CD14-positive monocyte (primary cell): Measurements from ENCODE around the gene BTBD1. TPM values are rescaled to one million over a fixed set of nuclear protein-coding genes. Genes with fewer than 3 reads are reported as not detected.
"Not testable (repeated sequence)": the region's sequence is repeated elsewhere in the genome, so short reads cannot be mapped to it uniquely, and the experiment has no call there.

Experiments used
- DNase-seq, 3 donors: peaks; one replicate each; pipeline ENCODE4 v3.0.0-alpha.2; 2011 to 2022
- H2AFZ ChIP-seq: 2 replicates; pipeline ENCODE4 v1.6.0; 2012; ENCODE audit warnings: mild to moderate bottlenecking, low read depth, low read length, inconsistent platforms; ENCODE audit not compliant: insufficient read depth, poor library complexity, severe bottlenecking
- H3K27ac ChIP-seq, 2 donors: 1 replicate in 1 of 2; 2 replicates in 1 of 2; pipeline ENCODE4 v1.5.1; 2012 to 2013; ENCODE audit warnings: low read length in 2 of 2, control low read depth in 1 of 2, inconsistent platforms in 1 of 2, low read depth in 1 of 2, mild to moderate bottlenecking in 1 of 2
- H3K27me3 ChIP-seq, 2 donors: one replicate each; pipeline versions ENCODE4 v1.6.0 to v1.6.1; 2011 to 2013; ENCODE audit warnings: low read length in 2 of 2; ENCODE audit not compliant: control insufficient read depth in 2 of 2, insufficient read depth in 2 of 2
- H3K36me3 ChIP-seq, 2 donors: replicated peaks in 1 of 2; 1 replicate in 1 of 2; 2 replicates in 1 of 2; pipeline versions ENCODE4 v1.5.1 to v1.6.1; 2012 to 2013; ENCODE audit warnings: low read length in 2 of 2, control low read depth in 1 of 2, inconsistent platforms in 1 of 2, mild to moderate bottlenecking in 1 of 2; ENCODE audit not compliant: insufficient read depth in 2 of 2, control insufficient read depth in 1 of 2
- H3K4me1 ChIP-seq, 2 donors: 1 replicate in 1 of 2; 2 replicates in 1 of 2; pipeline versions ENCODE4 v1.5.1 to v1.6.1; 2012 to 2013; ENCODE audit warnings: low read length in 2 of 2, control low read depth in 1 of 2, inconsistent platforms in 1 of 2, mild to moderate bottlenecking in 1 of 2, moderate library complexity in 1 of 2; ENCODE audit not compliant: insufficient read depth in 2 of 2, control insufficient read depth in 1 of 2
- H3K4me2 ChIP-seq: replicated peaks from 2 replicates; pipeline ENCODE3; 2012; ENCODE audit warnings: low read length, moderate library complexity, mild to moderate bottlenecking; ENCODE audit not compliant: poor library complexity, severe bottlenecking; ENCODE audit errors: extremely low read depth
- H3K4me3 ChIP-seq, 3 experiments: fragments of 200-600 bp in 1 of 3; sonication (generic) in 1 of 3; replicated peaks in 1 of 3; 1 replicate in 2 of 3; 2 replicates in 1 of 3; pipeline ENCODE4 v1.5.1; 2011 to 2013; ENCODE audit warnings: low read length in 3 of 3, mild to moderate bottlenecking in 3 of 3, control low read depth in 2 of 3, low read depth in 2 of 3, inconsistent platforms in 1 of 3, moderate library complexity in 1 of 3
- H3K79me2 ChIP-seq: 2 replicates; pipeline ENCODE4 v1.6.0; 2012; ENCODE audit warnings: mild to moderate bottlenecking, control low read depth, inconsistent platforms, low read length, moderate library complexity; ENCODE audit not compliant: insufficient read depth
- H3K9ac ChIP-seq: 2 replicates; pipeline ENCODE4 v1.6.0; 2017; ENCODE audit warnings: low read length, mild to moderate bottlenecking; ENCODE audit not compliant: insufficient read depth, poor library complexity, severe bottlenecking
- H3K9me3 ChIP-seq, 2 donors: replicated peaks in 1 of 2; 1 replicate in 1 of 2; 2 replicates in 1 of 2; pipeline versions ENCODE4 v1.5.1 to v1.6.1; 2012 to 2013; ENCODE audit warnings: low read length in 2 of 2, control low read depth in 1 of 2; ENCODE audit not compliant: control insufficient read depth in 1 of 2, insufficient read depth in 1 of 2
- H4K20me1 ChIP-seq: 2 replicates; pipeline ENCODE4 v1.6.0; 2012; ENCODE audit warnings: mild to moderate bottlenecking, low read length, control low read depth, moderate library complexity; ENCODE audit not compliant: insufficient read depth
- H3K27ac Mint-ChIP-seq, 7 donors: one replicate each; pipeline ENCODE4 v1.8.0; 2020; ENCODE audit warnings: mild to moderate bottlenecking in 7 of 7, mixed read lengths in 7 of 7, moderate library complexity in 6 of 7, inconsistent platforms in 2 of 7
- H3K27me3 Mint-ChIP-seq, 3 donors: one replicate each; pipeline ENCODE4 v1.8.0; 2021 to 2022; ENCODE audit warnings: low read depth in 3 of 3, mild to moderate bottlenecking in 3 of 3, mixed read lengths in 3 of 3, moderate library complexity in 3 of 3, inconsistent platforms in 1 of 3
- H3K36me3 Mint-ChIP-seq, 2 donors: one replicate each; pipeline ENCODE4 v1.8.0; 2020; ENCODE audit warnings: mixed read lengths in 2 of 2, inconsistent platforms in 1 of 2, mild to moderate bottlenecking in 1 of 2
- H3K4me1 Mint-ChIP-seq: one replicate; pipeline ENCODE4 v1.8.0; 2020; ENCODE audit warnings: mild to moderate bottlenecking, mixed read lengths
- H3K4me3 Mint-ChIP-seq, 2 donors: one replicate each; pipeline ENCODE4 v1.8.0; 2020; ENCODE audit warnings: mild to moderate bottlenecking in 2 of 2, mixed read lengths in 2 of 2, moderate library complexity in 1 of 2
- H3K9me3 Mint-ChIP-seq, 7 donors: one replicate each; pipeline ENCODE4 v1.8.0; 2020 to 2022; ENCODE audit warnings: mixed read lengths in 7 of 7, mild to moderate bottlenecking in 6 of 7, moderate library complexity in 6 of 7, inconsistent platforms in 2 of 7
- CTCF ChIP-seq: fragments of 200-600 bp; IDR thresholded peaks from one replicate; pipeline ENCODE4 v1.8.0; 2022; ENCODE audit warnings: antibody characterized with exemption, mild to moderate bottlenecking
- WGBS: methylation state at CpG from one replicate; pipeline ENCODE4 v1.1.5; 2013; ENCODE audit warnings: missing lambda C conversion rate; ENCODE audit not compliant: insufficient coverage; 5-methylcytosine and 5-hydroxymethylcytosine counted together
- intact Hi-C, 2 donors: fragments of 100-400 bp; cut with micrococcal nuclease; formaldehyde crosslinking; loops; one replicate each; pipeline versions ENCODE4 v1.15.0 to v1.15.1; 2023
- polyA plus RNA-seq, 3 donors: library from polyadenylated mRNA; depleted of rRNA in 1 of 3; unstranded in 2 of 3; stranded (reverse) in 1 of 3; fragments of 300-500 nt in 2 of 3; fragments of >200 nt in 1 of 3; fragmentation: Illumina TruSeq in 2 of 3; gene quantifications; 1 replicate in 2 of 3; 2 replicates in 1 of 3; pipeline ENCODE4 v1.2.3, GENCODE V29; 2012 to 2021

The BTBD1 gene
- polyA plus RNA-seq, 3 donors: 18.0 to 48.8 (median 37.2) TPM

- H3K4me1 ChIP-seq: no peaks in the 10 kb centered on the region
- Mint-ChIP-seq H3K4me1 (no peaks in the 10 kb centered on the region), H3K36me3 (peaks cover 0 to 3% of the 10 kb centered on the region in 2 donors), H3K27ac (peak overlapping the region in 1 of 7 donors; percentile 69), H3K9me3 (peaks cover 6 to 22% (median 9%) of the 10 kb centered on the region in 7 donors), H3K27me3 (peaks cover 12 to 17% (median 13%) of the 10 kb centered on the region in 3 donors), H3K4me3 (no peak overlapping the region)
- intact Hi-C loops: no loop called here
- H3K36me3 ChIP-seq: no peaks in the 10 kb centered on the region
- H2AFZ ChIP-seq: no peak overlapping the region
- no peaks in the 10 kb centered on the region for H4K20me1 ChIP-seq
- 89% methylated on average over 1 of the region's 7 CpGs for WGBS
- peaks cover 5 to 6% of the 10 kb centered on the region in 2 donors for H3K9me3 ChIP-seq
- no peak overlapping the region for H3K4me2 ChIP-seq
- H3K79me2 ChIP-seq: no peaks in the 10 kb centered on the region
- H3K4me3 ChIP-seq: no peak overlapping the region
- peaks cover 0 to 6% of the 10 kb centered on the region in 2 donors for H3K27me3 ChIP-seq
- no peak for TF ChIP-seq CTCF
- H3K9ac ChIP-seq: no peak overlapping the region
- DNase-seq: no peak
- H3K27ac ChIP-seq: no peak overlapping the region
Measured at GRCh38 chr15:83078712-83079111, 11.7 kb upstream of the BTBD1 start.

- no peak for DNase-seq
- H3K9me3 Mint-ChIP-seq: peaks cover 8 to 31% (median 18%) of the 10 kb centered on the region in 7 donors
- no peak overlapping the region for H3K4me3 Mint-ChIP-seq
- Histone ChIP-seq H3K9me3 (peaks cover 13% of the 10 kb centered on the region in 2 donors), H4K20me1 (no peaks in the 10 kb centered on the region), H3K4me3 (no peak overlapping the region), H3K27me3 (peaks cover 0 to 6% of the 10 kb centered on the region in 2 donors), H3K4me2 (no peak overlapping the region), H3K36me3 (no peaks in the 10 kb centered on the region), H2AFZ (no peak overlapping the region), H3K27ac (no peak overlapping the region), H3K79me2 (no peaks in the 10 kb centered on the region), H3K4me1 (no peaks in the 10 kb centered on the region), H3K9ac (no peak overlapping the region)
- H3K27ac Mint-ChIP-seq: no peak overlapping the region
- H3K36me3 Mint-ChIP-seq: peaks cover 0 to 3% of the 10 kb centered on the region in 2 donors
- intact Hi-C loops: no loop called here
- no peak for TF ChIP-seq CTCF
- peaks cover 12 to 15% (median 13%) of the 10 kb centered on the region in 3 donors for H3K27me3 Mint-ChIP-seq
- WGBS: no CpG with 5 or more reads among the region's 5 CpGs
- H3K4me1 Mint-ChIP-seq: no peaks in the 10 kb centered on the region
Measured at GRCh38 chr15:83077491-83078230, 10.6 kb upstream of the BTBD1 start.

GRCh38 chr15:83069211-83069642 lies 2.2 kb upstream of the BTBD1 start:
- H3K36me3 Mint-ChIP-seq, H3K36me3 ChIP-seq, H3K27ac ChIP-seq, H3K4me1 Mint-ChIP-seq, H3K4me3 ChIP-seq, H3K9ac ChIP-seq, H3K27me3 ChIP-seq, H3K4me2 ChIP-seq, H3K4me3 Mint-ChIP-seq, H3K27me3 Mint-ChIP-seq, H2AFZ ChIP-seq, H3K27ac Mint-ChIP-seq: not testable (repeated sequence)
- Histone ChIP-seq H3K79me2 (peaks cover 24% of the 10 kb centered on the region), H3K9me3 (peaks cover 11 to 24% of the 10 kb centered on the region in 2 donors), H3K4me1 (peaks cover 18 to 27% of the 10 kb centered on the region in 2 donors), H4K20me1 (peaks cover 22% of the 10 kb centered on the region)
- intact Hi-C loops: loop anchor here in 1 of 2 donors (5.0 to 10.0 kb wide), 2 partner anchors 38 to 54 kb away; partner anchors contain the start of genes C15orf40 and TM6SF1
- peak in 2 of 3 donors; percentile 39 to 51 for DNase-seq
- H3K9me3 Mint-ChIP-seq: peaks cover 7 to 30% (median 25%) of the 10 kb centered on the region in 7 donors
- no CpG with 5 or more reads among the region's 6 CpGs for WGBS
